ENCODE results near the gene NMUR1.

Gene NMUR1

GRCh38 chr2:231526341-231527090 is 3.7 kb downstream of the NMUR1 start:
- no peak for DNase-seq (ENCODE audit: low spot score in 2 of 2)
- in situ Hi-C loops (cut with MboI; ENCODE audit: low sequenced_read_pairs): no loop called here
- Histone ChIP-seq H3K36me3 (replicated peaks) (no peaks in the 10 kb centered on the region), H3K4me3 (no peak overlapping the region), H3K4me1 (peaks cover 7% of the 10 kb centered on the region), H3K9me3 (no peaks in the 10 kb centered on the region), H3K27me3 (ENCODE audit: low read depth) (no peaks in the 10 kb centered on the region)

- no peak overlapping the region for H3K4me3 ChIP-seq
- peaks cover 5% of the 10 kb centered on the region for H3K4me1 ChIP-seq
- H3K36me3 ChIP-seq (replicated peaks): no peaks in the 10 kb centered on the region
- DNase-seq (ENCODE audit: low spot score in 2 of 2): no peak
- no peaks in the 10 kb centered on the region for H3K9me3 ChIP-seq
- in situ Hi-C loops (cut with MboI; ENCODE audit: low sequenced_read_pairs): no loop called here
- H3K27me3 ChIP-seq (ENCODE audit: low read depth): no peaks in the 10 kb centered on the region
Measured at GRCh38 chr2:231525248-231526163, 4.7 kb downstream of the NMUR1 start.

GRCh38 chr2:231524477-231525247 is 5.6 kb downstream of the NMUR1 start:
- Histone ChIP-seq H3K4me1 (peaks cover 3% of the 10 kb centered on the region), H3K9me3 (no peaks in the 10 kb centered on the region), H3K4me3 (no peak overlapping the region), H3K36me3 (replicated peaks) (no peaks in the 10 kb centered on the region), H3K27me3 (ENCODE audit: low read depth) (no peaks in the 10 kb centered on the region)
- DNase-seq (ENCODE audit: low spot score in 2 of 2): no peak
- in situ Hi-C loops (cut with MboI; ENCODE audit: low sequenced_read_pairs): no loop called here

GRCh38 chr2:231523451-231524285 is 6.6 kb downstream of the NMUR1 start:
- Histone ChIP-seq H3K4me1 (no peaks in the 10 kb centered on the region), H3K4me3 (no peak overlapping the region), H3K9me3 (no peaks in the 10 kb centered on the region), H3K27me3 (ENCODE audit: low read depth) (no peaks in the 10 kb centered on the region), H3K36me3 (replicated peaks) (no peaks in the 10 kb centered on the region)
- no peak for DNase-seq (ENCODE audit: low spot score in 2 of 2)
- in situ Hi-C loops (cut with MboI; ENCODE audit: low sequenced_read_pairs): no loop called here

- no peaks in the 10 kb centered on the region for H3K36me3 ChIP-seq (replicated peaks)
- H3K4me1 ChIP-seq: no peaks in the 10 kb centered on the region
- in situ Hi-C loops (cut with MboI; ENCODE audit: low sequenced_read_pairs): no loop called here
- no peak overlapping the region for H3K4me3 ChIP-seq
- no peaks in the 10 kb centered on the region for H3K27me3 ChIP-seq (ENCODE audit: low read depth)
- no peaks in the 10 kb centered on the region for H3K9me3 ChIP-seq
- no peak for DNase-seq (ENCODE audit: low spot score in 2 of 2)
Measured at GRCh38 chr2:231522418-231523180, 7.6 kb downstream of the NMUR1 start.

GRCh38 chr2:231521443-231521842 is 8.8 kb downstream of the NMUR1 start:
- no peaks in the 10 kb centered on the region for H3K27me3 ChIP-seq (ENCODE audit: low read depth)
- H3K4me1 ChIP-seq: no peaks in the 10 kb centered on the region
- in situ Hi-C loops (cut with MboI; ENCODE audit: low sequenced_read_pairs): no loop called here
- no peak for DNase-seq (ENCODE audit: low spot score in 2 of 2)
- no peaks in the 10 kb centered on the region for H3K36me3 ChIP-seq (replicated peaks)
- H3K9me3 ChIP-seq: no peaks in the 10 kb centered on the region
- no peak overlapping the region for H3K4me3 ChIP-seq

GRCh38 chr2:231519975-231520555 is 10.2 kb downstream of the NMUR1 start:
- Histone ChIP-seq H3K9me3 (no peaks in the 10 kb centered on the region), H3K36me3 (replicated peaks) (no peaks in the 10 kb centered on the region), H3K27me3 (ENCODE audit: low read depth) (no peaks in the 10 kb centered on the region), H3K4me1 (peaks cover 4% of the 10 kb centered on the region), H3K4me3 (no peak overlapping the region)
- in situ Hi-C loops (cut with MboI; ENCODE audit: low sequenced_read_pairs): no loop called here
- no peak for DNase-seq (ENCODE audit: low spot score in 2 of 2)

- peaks cover 9% of the 10 kb centered on the region for H3K4me1 ChIP-seq
- H3K36me3 ChIP-seq (replicated peaks): no peaks in the 10 kb centered on the region
- no peak overlapping the region for H3K4me3 ChIP-seq
- H3K27me3 ChIP-seq (ENCODE audit: low read depth): no peaks in the 10 kb centered on the region
- no peaks in the 10 kb centered on the region for H3K9me3 ChIP-seq
- no peak for DNase-seq (ENCODE audit: low spot score in 2 of 2)
- in situ Hi-C loops (cut with MboI; ENCODE audit: low sequenced_read_pairs): no loop called here
Measured at GRCh38 chr2:231518771-231519170, 11.5 kb downstream of the NMUR1 start.

GRCh38 chr2:231515603-231516002 is 14.6 kb downstream of the NMUR1 start:
- H3K27me3 ChIP-seq (ENCODE audit: low read depth): no peaks in the 10 kb centered on the region
- in situ Hi-C loops (cut with MboI; ENCODE audit: low sequenced_read_pairs): no loop called here
- H3K4me1 ChIP-seq: peaks cover 18% of the 10 kb centered on the region
- no peak for DNase-seq (ENCODE audit: low spot score in 2 of 2)
- H3K4me3 ChIP-seq: no peak overlapping the region
- H3K36me3 ChIP-seq (replicated peaks): no peaks in the 10 kb centered on the region
- no peaks in the 10 kb centered on the region for H3K9me3 ChIP-seq

- Histone ChIP-seq H3K27me3 (ENCODE audit: low read depth) (no peaks in the 10 kb centered on the region), H3K4me1 (peaks cover 18% of the 10 kb centered on the region), H3K9me3 (no peaks in the 10 kb centered on the region), H3K4me3 (peak overlapping the region; percentile 61), H3K36me3 (replicated peaks) (no peaks in the 10 kb centered on the region)
- no peak for DNase-seq (ENCODE audit: low spot score in 2 of 2)
- in situ Hi-C loops (cut with MboI; ENCODE audit: low sequenced_read_pairs): no loop called here
Measured at GRCh38 chr2:231514951-231515297, 15.3 kb downstream of the NMUR1 start.

- DNase-seq (ENCODE audit: low spot score in 2 of 2): peak; percentile 96 to 99
Measured at GRCh38 chr2:231514225-231514950, 15.9 kb downstream of the NMUR1 start.

GRCh38 chr2:231513746-231514224 is 16.5 kb downstream of the NMUR1 start:
- DNase-seq (ENCODE audit: low spot score in 2 of 2): no peak
- in situ Hi-C loops (cut with MboI; ENCODE audit: low sequenced_read_pairs): no loop called here

More at GRCh38 chr2:231514225-231514950, 15.9 kb downstream of the NMUR1 start:
- in situ Hi-C loops (cut with MboI; ENCODE audit: low sequenced_read_pairs): no loop called here
- peak overlapping the region; percentile 61 for H3K4me3 ChIP-seq
- H3K27me3 ChIP-seq (ENCODE audit: low read depth): no peaks in the 10 kb centered on the region
- H3K36me3 ChIP-seq (replicated peaks): no peaks in the 10 kb centered on the region
- peaks cover 18% of the 10 kb centered on the region for H3K4me1 ChIP-seq
- no peaks in the 10 kb centered on the region for H3K9me3 ChIP-seq

More at GRCh38 chr2:231513746-231514224, 16.5 kb downstream of the NMUR1 start:
- no peaks in the 10 kb centered on the region for H3K27me3 ChIP-seq (ENCODE audit: low read depth)
- H3K9me3 ChIP-seq: no peaks in the 10 kb centered on the region
- 0 out of 2 replicates have a peak, but pooled peaks cover 3% of the 10 kb centered on the region for H3K36me3 ChIP-seq (replicated peaks)
- peaks cover 18% of the 10 kb centered on the region for H3K4me1 ChIP-seq
- peak overlapping the region; percentile 61 for H3K4me3 ChIP-seq
